PC-9 (cell line): Measurements from ENCODE around the gene SKI. TPM values are rescaled to one million over a fixed set of nuclear protein-coding genes. Genes with fewer than 3 reads are reported as not detected.

ENCODE experiments used
- BruUV-seq: library from RNA; stranded (reverse); fragments of 400-500 nt; replicated peaks from 2 replicates; lab custom pipeline; 2021; lab: Mats Ljungman, UMichigan
- CTCF ChIA-PET: fragments of 300-600 bp; sonication (Branson Sonifier 250); formaldehyde crosslinking; loops from one replicate; lab custom pipeline; 2022; ENCODE audit warnings: antibody characterized with exemption; lab: Charles Lee
- POLR2A ChIA-PET: fragments of 300-600 bp; sonication (Branson Sonifier 250); formaldehyde crosslinking; loops from one replicate; lab custom pipeline; 2022; ENCODE audit warnings: antibody characterized with exemption; ENCODE audit not compliant: unreplicated experiment; lab: Charles Lee
- DNase-seq, 2 experiments: peaks; one replicate each; pipeline versions ENCODE4 v3.0.0 to v3.0.0-alpha.2; 2015 to 2022; ENCODE audit warnings: mixed read lengths in 1 of 2
- H2AFZ ChIP-seq: fragments of 200-600 bp; sonication (generic); 2 replicates; pipeline ENCODE4 v1.8.1; 2017; ENCODE audit warnings: antibody characterized with exemption
- H3F3A ChIP-seq: fragments of 200-600 bp; sonication (generic); 2 replicates; pipeline ENCODE4 v1.8.1; 2017; ENCODE audit warnings: antibody characterized with exemption, mild to moderate bottlenecking, low read depth; ENCODE audit not compliant: insufficient read depth
- H3K27ac ChIP-seq: fragments of 200-600 bp; sonication (generic); 2 replicates; pipeline ENCODE4 v1.6.1; 2016; ENCODE audit warnings: mixed run types
- H3K27me3 ChIP-seq: fragments of 200-600 bp; sonication (generic); 2 replicates; pipeline ENCODE4 v1.6.1; 2016; ENCODE audit warnings: low read depth, mixed run types; ENCODE audit not compliant: insufficient read depth
- H3K36me3 ChIP-seq: fragments of 200-600 bp; sonication (generic); 2 replicates; pipeline ENCODE4 v1.6.1; 2016; ENCODE audit warnings: low read depth, mixed run types
- H3K4me1 ChIP-seq: fragments of 200-600 bp; sonication (generic); replicated peaks from 2 replicates; pipeline ENCODE4 v1.6.1; 2016; ENCODE audit warnings: mixed run types; ENCODE audit not compliant: insufficient read depth
- H3K4me2 ChIP-seq: fragments of 200-600 bp; sonication (generic); 2 replicates; pipeline ENCODE4 v1.6.1; 2017; ENCODE audit warnings: mixed run types
- H3K4me3 ChIP-seq: fragments of 200-600 bp; sonication (generic); 2 replicates; pipeline ENCODE4 v1.6.1; 2016; ENCODE audit warnings: mixed run types
- H3K79me2 ChIP-seq: fragments of 200-600 bp; sonication (generic); 2 replicates; pipeline ENCODE4 v1.6.1; 2017; ENCODE audit warnings: low read depth, mixed run types
- H3K9me2 ChIP-seq: fragments of 200-600 bp; sonication (generic); 2 replicates; pipeline ENCODE4 v1.8.1; 2017; ENCODE audit warnings: mild to moderate bottlenecking; ENCODE audit not compliant: insufficient read depth
- H3K9me3 ChIP-seq: fragments of 200-600 bp; sonication (generic); 2 replicates; pipeline ENCODE4 v1.8.1; 2016; ENCODE audit warnings: low read depth; ENCODE audit not compliant: insufficient read depth
- H4K20me1 ChIP-seq: fragments of 200-600 bp; sonication (generic); 2 replicates; pipeline ENCODE4 v1.8.1; 2017; ENCODE audit not compliant: insufficient read depth
- EZH2 ChIP-seq: fragments of 200-600 bp; sonication (generic); IDR thresholded peaks from 2 replicates; pipeline ENCODE4 v1.8.0; 2017; ENCODE audit warnings: antibody characterized with exemption, low read depth
- intact Hi-C: fragments of 100-400 bp; cut with micrococcal nuclease; formaldehyde crosslinking; loops from one replicate; pipeline ENCODE4 v1.10.0; 2022; ENCODE audit not compliant: unreplicated experiment
- total RNA-seq: library from RNA; stranded (reverse); gene quantifications from 2 replicates; pipeline ENCODE4 v1.2.3, GENCODE V29; 2021
- TF ChIP-seq, protein P1 (sequence below): fragments of 200-600 bp; sonication (generic); conservative IDR thresholded peaks from 2 replicates; pipeline ENCODE4 v1.6.1; 2017; ENCODE audit warnings: mixed run types, antibody characterized with exemption, mild to moderate bottlenecking, moderate library complexity

SKI gene
- total RNA-seq, 1 experiment from 2014 or later, result 36.2 TPM

DNA sequence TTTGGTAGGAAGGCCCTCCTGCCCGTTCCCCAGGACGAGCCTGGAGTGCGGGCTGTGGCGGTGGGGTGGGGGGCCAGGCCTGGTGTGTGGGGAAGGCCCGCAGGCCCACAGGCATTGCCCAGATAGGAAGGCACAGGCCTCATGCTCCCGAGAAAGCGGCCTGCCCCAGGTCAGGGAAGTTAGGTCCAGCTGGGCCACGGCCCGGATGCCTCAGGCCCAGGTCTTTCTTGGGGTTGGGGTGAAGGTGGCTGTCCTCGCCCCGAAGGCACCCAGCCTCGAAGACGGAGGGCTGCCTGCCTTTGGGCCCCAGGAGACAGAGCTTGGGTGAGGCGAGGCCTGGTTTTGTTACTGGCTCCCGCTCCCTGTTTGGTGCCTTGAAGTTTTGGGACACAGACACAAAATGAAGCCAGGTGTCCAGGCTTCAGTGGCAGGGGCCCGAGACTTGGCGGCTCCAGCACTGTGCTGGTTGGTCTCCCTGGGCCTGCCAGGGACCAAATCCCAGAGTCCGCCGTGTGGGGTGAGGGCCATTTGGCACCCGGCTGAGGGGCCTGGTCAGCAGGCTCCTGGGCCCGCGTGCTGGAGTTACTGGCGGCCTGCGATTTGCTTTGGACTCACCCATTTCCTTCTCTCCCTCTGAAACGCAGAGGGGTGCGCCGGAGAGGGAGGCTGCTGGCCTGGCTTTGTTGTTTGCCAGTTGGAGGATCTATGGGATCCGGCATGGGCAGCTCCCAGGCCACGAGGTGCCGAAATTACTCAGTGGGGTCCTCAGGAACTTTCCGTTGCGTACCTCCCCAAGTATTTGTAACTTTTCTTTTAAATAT lies 2.0 kb downstream of the SKI start:
- H3K4me3 ChIP-seq, result peak overlapping the region; percentile 93
- POLR2A ChIA-PET, result interaction anchor here (0.6 kb wide), 1 partner anchor 79 kb away, joined by 10 read pairs; no protein-coding TSS in a partner anchor
- H3K4me2 ChIP-seq, result peak overlapping the region; percentile 99
- H4K20me1 ChIP-seq, result peaks cover 61% of the 10 kb centered on the region
- no TSS peak for BruUV-seq
- no peaks in the 10 kb centered on the region for H3K9me2 ChIP-seq
- DNase-seq, result peak in 1 of 2 experiments; percentile 28
- no peak overlapping the region for H2AFZ ChIP-seq
- intact Hi-C loops, result loop anchor here (5.0 kb wide), 2 partner anchors 33 to 82 kb away; no protein-coding TSS in a partner anchor
- H3K27ac ChIP-seq, result peak overlapping the region; percentile 24; the same call in 1 of the 2 replicates
- peaks cover 67% of the 10 kb centered on the region for H3K79me2 ChIP-seq
- CTCF ChIA-PET, result interaction anchor here (0.7 kb wide), 1 partner anchor 72 kb away, joined by 4 read pairs; no protein-coding TSS in a partner anchor
- no peaks in the 10 kb centered on the region for H3K27me3 ChIP-seq
- peaks cover 21% of the 10 kb centered on the region for H3F3A ChIP-seq
- no peaks in the 10 kb centered on the region for H3K9me3 ChIP-seq
- TF ChIP-seq, protein P1, sequence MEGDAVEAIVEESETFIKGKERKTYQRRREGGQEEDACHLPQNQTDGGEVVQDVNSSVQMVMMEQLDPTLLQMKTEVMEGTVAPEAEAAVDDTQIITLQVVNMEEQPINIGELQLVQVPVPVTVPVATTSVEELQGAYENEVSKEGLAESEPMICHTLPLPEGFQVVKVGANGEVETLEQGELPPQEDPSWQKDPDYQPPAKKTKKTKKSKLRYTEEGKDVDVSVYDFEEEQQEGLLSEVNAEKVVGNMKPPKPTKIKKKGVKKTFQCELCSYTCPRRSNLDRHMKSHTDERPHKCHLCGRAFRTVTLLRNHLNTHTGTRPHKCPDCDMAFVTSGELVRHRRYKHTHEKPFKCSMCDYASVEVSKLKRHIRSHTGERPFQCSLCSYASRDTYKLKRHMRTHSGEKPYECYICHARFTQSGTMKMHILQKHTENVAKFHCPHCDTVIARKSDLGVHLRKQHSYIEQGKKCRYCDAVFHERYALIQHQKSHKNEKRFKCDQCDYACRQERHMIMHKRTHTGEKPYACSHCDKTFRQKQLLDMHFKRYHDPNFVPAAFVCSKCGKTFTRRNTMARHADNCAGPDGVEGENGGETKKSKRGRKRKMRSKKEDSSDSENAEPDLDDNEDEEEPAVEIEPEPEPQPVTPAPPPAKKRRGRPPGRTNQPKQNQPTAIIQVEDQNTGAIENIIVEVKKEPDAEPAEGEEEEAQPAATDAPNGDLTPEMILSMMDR, result no peak
- no peak for TF ChIP-seq EZH2
- no peaks in the 10 kb centered on the region for H3K36me3 ChIP-seq
- peaks cover 38% of the 10 kb centered on the region for H3K4me1 ChIP-seq

DNA sequence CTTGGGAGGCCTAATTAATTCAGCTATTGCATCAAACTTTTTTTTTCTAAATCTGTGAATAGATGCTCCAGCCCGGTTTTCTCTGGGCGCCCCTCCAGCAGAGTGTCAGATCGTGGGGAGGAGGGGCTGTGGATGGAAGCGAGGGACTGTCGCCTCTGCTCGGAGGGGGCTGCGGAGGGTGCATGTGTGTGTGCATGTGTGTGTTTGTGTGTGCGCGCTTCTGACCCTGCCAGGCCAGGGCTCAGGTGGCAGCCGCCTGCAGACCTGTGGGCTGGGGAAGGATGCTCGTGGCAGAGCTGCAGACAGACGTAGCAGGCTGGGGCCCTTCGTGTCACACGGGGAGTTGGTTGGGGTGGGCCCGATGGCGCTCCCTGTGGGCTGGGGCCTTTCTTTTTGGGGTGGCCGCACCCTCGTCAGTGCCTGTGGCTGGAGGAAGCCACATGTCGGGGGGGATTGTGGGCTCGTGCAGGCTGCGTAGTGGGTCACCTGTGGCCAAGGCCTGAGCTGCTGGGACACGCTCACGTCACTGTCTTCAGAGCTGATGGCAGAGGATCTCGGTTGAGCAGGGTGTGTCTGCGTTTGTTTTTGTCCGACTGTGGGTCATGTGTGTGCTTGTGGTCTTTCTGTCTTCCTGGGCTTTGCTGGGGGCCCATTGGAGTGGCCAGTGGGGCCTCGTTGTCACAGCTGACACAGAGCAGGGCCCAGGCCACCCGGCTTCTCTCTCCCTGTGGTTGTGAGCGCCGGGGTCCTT lies 2.8 kb downstream of the SKI start:
- POLR2A ChIA-PET, result no interaction called here
- BruUV-seq, result no TSS peak
- no peak for TF ChIP-seq EZH2
- TF ChIP-seq, protein P1, result no peak
- Histone ChIP-seq H3K9me3 (no peaks in the 10 kb centered on the region), H3K27ac (no peak overlapping the region), H3F3A (peaks cover 30% of the 10 kb centered on the region), H3K4me2 (peak overlapping the region; percentile 99), H3K4me1 (peaks cover 47% of the 10 kb centered on the region), H3K9me2 (no peaks in the 10 kb centered on the region), H3K27me3 (no peaks in the 10 kb centered on the region), H3K36me3 (no peaks in the 10 kb centered on the region), H2AFZ (no peak overlapping the region), H3K79me2 (peaks cover 75% of the 10 kb centered on the region), H3K4me3 (peak overlapping the region; percentile 93), H4K20me1 (peaks cover 66% of the 10 kb centered on the region)
- intact Hi-C loops, result loop anchor here (5.0 kb wide), 1 partner anchor 34 kb away; no protein-coding TSS in a partner anchor
- CTCF ChIA-PET, result interaction anchor here (0.7 kb wide), 1 partner anchor 73 kb away, joined by 4 read pairs; no protein-coding TSS in a partner anchor
- DNase-seq, result peak in 1 of 2 experiments; percentile 45

DNA sequence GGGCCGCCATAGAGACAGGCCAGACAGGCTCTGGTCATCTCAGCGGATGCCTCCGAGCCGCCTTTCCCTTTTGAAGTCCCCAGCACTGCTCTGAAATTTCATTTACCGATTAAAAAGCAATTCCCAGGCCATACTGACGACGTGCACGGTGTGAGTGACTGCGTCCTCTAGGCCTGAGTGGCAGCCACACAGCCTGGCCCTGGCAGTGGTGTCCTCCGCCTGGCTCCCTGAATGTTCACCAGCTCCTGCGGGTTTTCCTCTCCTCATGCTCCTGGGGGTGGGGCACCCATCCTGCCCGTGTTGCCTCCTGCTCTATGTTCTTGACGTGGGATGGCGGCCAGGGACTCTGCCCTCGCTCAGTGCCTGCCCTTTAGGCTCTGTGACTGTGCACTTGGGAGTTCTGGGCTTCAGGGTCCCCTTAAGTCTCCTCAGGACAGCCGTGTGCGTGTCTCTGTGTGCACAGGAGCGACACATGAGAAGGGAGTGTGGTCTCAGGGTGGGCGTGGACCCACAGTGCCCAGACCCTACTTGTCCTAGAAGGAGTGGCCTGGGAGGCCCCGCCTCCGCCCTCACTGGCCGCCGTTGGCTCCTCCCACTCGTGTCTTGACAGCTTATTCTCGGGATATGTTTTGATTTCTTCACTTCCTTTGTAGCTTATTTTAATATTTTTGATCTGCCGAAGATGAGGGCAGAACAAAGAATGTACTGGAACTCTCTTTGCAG lies 3.6 kb downstream of the SKI start:
- H3K79me2 ChIP-seq, result peaks cover 81% of the 10 kb centered on the region
- no peak overlapping the region for H2AFZ ChIP-seq
- BruUV-seq, result no TSS peak
- H3K4me2 ChIP-seq, result peak overlapping the region; percentile 99
- DNase-seq, result peak; percentile 46 to 53
- peaks cover 52% of the 10 kb centered on the region for H3K4me1 ChIP-seq
- CTCF ChIA-PET, result no interaction called here
- POLR2A ChIA-PET, result no interaction called here
- H3F3A ChIP-seq, result peaks cover 29% of the 10 kb centered on the region
- no peaks in the 10 kb centered on the region for H3K27me3 ChIP-seq
- H3K9me2 ChIP-seq, result no peaks in the 10 kb centered on the region
- peak overlapping the region; percentile 93 for H3K4me3 ChIP-seq
- intact Hi-C loops, result loop anchor here (5.0 kb wide), 1 partner anchor 34 kb away; no protein-coding TSS in a partner anchor
- peaks cover 73% of the 10 kb centered on the region for H4K20me1 ChIP-seq
- no peaks in the 10 kb centered on the region for H3K36me3 ChIP-seq
- H3K9me3 ChIP-seq, result no peaks in the 10 kb centered on the region
- no peak for TF ChIP-seq EZH2
- TF ChIP-seq, protein P1, result no peak
- H3K27ac ChIP-seq, result no peak overlapping the region
